ENCODE measurements around the gene ACAA1.
"Not testable (repeated sequence)": the region's sequence is repeated elsewhere in the genome, so short reads cannot be mapped to it uniquely, and the experiment has no call there.

Gene ACAA1

DNA sequence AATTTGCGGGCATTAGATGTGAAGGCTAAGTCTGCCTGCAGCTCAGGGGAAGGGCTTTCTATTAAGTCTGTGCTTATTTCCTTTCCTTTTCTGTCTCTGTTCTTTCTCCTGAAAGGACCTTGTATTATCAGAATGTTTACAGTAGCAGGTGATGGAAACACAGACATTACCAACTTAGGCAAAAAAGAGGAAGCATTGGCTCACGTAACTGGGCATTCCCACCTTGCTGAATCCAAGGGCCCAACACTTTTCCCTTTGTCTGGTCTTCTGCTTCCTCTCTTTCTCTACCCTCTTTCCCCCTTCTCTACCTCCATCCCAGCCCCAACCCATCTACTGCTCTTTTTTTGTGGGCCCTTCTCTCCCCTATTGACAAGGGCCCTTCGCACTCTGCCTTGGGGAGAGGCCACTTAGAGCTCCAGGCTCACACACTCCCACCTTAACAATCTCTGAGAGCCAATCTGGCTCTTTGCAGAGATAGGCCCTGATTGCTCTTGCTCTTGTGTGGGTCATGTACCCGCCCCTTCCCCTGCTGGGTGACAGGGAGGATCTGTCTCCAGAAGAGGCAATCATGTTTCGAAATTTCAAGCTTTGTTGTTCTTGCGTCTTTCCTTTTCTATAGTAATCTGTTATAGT lies 35.0 kb downstream of the ACAA1 start:
- peak; percentile 27 for DNase-seq

- DNase-seq = no peak
These were observed 36.4 kb downstream of the ACAA1 start for GRCh38 chr3:38100498-38100897.

GRCh38 chr3:38099518-38099917 lies 37.4 kb downstream of the ACAA1 start:
- DNase-seq = peak; percentile 50

GRCh38 chr3:38098376-38098723 lies 38.6 kb downstream of the ACAA1 start:
- no peak for DNase-seq

GRCh38 chr3:38097446-38098375 lies 39.2 kb downstream of the ACAA1 start:
- no peak for DNase-seq

DNA sequence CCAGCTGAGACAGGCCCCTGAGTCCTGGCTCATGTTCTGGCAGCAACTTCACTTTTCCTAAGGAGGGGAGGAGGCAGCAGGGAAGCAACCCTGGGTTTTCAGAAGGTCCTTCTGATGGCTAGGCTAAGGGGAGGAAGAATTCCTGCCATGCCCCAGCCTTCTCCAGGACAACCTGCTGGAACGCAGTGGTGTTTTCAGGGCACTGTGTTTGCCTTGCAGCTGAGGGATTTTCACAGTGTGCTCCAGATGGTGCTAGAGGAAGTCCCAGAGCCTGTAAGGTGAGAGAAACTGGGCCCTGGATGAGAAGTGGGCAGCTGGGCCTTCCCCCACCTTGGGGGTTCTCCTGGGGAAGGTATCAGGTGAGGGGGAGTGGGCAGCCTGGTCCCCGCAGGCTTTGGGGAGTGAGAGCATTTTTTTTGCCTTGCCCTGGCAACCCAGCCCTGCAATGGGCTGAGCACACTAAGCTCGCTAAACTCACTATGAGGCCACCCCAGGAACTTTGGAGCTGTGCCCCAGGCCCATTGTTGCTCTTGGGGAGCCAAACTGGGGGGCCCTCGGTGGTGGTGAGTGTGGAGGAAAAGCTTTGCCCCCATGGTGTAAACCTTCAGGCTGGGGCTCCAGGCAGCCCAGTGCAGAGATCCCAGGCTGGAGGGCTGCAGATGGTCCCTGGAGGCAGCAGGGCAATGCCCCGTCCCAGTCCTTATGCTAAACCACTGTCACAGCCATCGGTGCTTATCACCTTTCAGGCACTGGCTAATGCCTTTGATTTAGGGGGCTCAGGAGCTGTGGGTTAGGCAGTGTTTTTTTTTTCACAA lies 41.1 kb downstream of the ACAA1 start:
- no peak for DNase-seq

DNA sequence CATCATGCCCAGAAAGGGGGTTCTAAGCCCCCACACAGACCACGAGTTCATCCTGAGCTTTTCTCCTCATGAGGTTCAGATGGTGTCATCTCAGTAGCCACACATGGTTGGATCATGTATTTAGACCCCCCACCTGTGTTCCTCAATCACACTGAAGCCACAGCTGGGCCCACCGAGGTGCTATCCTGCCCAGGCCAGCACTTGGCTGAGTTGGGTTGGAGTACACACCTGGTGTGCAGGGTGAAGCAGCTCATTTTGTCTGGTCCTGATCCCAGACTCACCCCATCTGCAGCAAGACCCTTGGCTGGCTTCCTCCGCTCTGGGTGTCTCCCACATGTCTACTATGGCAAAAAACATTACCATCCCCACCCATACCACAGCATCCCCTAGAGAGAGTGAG lies 41.9 kb downstream of the ACAA1 start:
- no peak for DNase-seq

GRCh38 chr3:38090453-38090852 lies 46.5 kb downstream of the ACAA1 start:
- no peak for DNase-seq

DNA sequence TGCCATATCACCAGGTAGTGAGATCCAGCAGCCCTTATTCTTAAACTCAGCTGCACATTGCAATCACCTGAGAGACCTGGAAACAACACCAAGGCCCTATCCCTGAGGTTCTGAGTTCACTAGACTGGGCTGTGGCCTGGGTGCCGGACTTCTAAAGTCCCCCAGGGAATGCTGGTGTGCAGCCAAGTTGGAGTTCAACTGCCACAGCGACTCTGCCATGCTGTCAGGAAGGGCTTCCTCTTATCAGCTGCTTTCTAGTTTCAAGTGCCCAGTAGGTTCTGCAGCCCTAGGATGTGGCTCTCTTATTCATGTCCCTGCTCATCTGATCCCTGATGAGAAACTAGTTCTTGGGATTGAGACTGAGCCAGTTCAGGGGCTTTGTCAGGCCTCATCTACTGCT lies 47.8 kb downstream of the ACAA1 start:
- DNase-seq = no peak

- DNase-seq = no peak
These were observed 48.5 kb downstream of the ACAA1 start for GRCh38 chr3:38088126-38089078.

- DNase-seq = not testable (repeated sequence)
These were observed 49.6 kb downstream of the ACAA1 start for GRCh38 chr3:38087278-38087677.

DNA sequence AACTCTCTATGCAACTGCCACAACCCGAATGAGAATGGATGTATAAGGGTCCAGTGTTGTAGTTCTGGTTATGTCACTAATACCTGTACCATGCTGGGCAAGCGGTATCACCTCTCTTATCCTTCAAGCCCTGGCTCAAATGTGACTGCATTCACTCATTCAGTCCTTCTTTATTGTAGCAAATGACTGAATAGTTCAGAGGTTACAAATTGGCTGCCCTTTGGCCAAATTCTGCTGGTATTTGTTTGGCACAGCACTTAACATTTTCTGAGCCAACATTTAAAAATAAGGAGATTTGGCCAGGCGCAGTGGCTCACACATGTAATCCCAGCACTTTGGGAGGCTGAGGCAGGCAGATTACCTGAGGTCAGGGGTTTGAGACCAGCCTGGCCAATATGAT lies 50.4 kb downstream of the ACAA1 start:
- no peak for DNase-seq

DNA sequence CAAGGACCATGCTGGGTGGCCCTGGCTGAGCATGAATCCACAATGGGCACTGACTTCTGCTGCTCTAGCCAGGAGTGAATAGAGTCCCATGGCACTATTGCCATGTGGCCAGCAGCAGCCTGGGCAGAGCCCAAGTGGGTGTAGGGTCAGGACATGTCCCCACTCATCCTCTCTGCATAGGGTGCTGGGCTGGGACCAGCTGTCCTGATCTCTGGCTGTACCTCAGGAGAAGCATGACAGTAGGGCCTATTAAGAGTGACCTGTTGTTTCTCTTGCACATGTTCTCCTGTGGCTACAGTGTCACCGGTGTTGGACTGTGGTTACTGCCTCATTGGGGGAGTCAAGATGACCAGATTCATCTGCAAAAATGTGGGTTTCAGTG lies 51.0 kb downstream of the ACAA1 start:
- DNase-seq = no peak

DNA sequence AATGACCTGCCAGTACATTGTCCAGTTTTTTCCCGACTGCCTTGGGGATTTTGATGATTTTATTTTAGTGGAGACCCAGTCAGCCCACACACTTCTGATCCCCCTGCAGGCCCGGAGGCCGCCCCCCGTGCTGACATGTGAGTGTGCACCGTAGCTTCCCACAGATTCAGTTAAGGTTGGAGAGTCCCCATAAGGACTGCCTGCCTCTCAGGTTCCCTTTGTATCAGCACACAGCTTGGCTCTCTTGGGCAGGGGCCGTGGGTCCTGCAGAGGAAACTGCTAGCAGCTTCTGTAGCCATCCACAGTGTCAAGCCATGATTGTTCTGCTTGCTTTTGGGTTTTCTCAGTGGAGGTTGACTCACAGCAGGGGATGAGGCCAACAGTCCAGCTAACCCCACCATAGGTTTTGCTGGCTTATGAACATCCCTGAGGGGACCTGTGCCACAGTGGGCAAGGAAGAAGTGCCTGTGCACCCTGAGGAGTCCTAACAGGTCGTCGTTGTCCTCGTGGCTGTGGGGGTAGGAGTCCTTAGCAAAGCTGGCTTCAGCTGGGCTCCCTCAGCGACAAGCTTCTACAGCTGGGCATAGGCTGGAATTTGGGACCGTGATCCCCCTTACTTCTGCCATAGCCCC lies 51.5 kb downstream of the ACAA1 start:
- DNase-seq = no peak

DNA sequence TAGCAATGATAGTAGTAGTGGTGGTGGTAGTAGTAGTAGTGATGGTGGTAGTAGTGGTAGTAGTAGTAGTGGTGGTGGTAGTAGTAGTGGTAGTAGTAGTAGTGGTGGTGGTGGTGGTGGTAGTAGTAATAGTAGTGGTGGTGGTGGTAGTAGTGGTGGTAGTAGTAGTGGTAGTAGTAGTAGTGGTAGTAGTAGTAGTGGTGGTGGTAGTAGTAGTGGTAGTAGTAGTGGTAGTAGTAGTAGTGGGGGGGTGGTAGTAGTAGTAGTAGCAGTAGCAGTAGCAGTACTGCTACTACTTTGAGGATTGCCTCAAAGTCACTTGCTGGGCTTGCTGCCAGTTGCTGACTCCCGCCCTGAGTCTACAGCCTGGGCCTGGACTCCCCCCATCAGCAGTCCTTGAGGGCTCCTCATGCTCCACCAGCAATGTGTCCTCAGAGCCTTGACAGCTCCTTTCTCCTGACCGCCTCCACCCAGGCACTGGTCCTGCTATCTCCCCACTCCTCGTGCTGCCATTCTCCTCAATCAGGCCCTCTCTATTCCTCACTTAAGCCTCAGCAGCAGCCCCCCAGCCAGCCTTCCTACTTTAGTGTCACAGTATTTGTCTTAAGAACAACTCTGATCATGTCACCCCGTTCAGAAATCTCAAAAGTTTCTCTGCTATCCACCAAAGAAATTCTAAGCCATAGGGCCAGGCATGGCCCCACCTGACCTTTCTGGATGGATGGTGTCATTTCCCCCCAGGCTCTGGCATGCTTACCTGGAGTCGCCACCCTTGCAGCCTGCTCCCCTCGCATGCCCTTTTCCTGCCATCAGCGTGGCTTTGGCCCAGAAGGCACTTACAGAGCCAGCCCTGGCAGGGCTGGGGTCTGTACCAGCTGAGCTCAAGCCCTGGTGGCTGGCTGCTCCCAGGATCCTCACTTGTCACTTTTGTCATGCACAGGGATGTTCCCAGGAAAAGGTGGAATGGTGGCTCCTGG lies 52.3 kb downstream of the ACAA1 start:
- no peak for DNase-seq

DNA sequence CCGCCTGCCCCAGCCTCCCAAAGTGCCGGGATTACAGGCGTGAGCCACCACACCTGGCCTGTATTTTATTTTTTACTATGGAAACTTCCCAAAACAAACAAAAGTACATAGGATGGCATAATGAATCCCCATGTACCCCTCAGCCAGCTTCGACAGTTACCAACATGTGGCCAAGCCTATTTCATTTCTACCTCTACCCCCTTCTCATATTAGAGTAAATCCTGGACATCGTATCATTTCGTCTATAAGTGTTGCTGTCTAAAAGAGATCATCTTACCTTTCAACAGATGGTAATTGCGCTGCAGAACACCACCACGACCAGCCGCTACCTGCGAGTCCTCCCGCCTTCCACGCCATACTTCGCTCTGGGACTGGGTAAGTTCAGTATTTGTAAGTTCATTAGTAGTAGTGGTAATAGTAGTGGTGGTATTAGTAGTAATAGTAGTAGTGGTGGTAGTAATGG lies 53.0 kb downstream of the ACAA1 start:
- no peak for DNase-seq

- not testable (repeated sequence) for DNase-seq
These were observed 53.7 kb downstream of the ACAA1 start for GRCh38 chr3:38083254-38083653.

DNA sequence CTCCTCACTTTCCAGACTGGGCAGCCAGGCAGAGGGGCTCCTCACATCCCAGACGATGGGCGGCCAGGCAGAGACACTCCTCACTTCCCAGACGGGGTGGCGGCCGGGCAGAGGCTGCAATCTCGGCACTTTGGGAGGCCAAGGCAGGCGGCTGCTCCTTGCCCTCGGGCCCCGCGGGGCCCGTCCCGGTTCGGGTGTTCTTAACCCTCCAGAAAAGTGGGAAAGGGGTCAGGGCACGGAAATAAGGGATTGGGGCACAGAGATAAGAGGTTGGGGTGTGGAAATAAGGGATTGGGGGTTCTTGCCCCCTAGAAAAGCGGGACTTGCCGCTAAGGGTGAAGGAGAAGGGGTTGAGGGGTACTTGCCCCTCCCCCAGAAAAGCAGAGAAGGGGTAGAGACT lies 54.6 kb downstream of the ACAA1 start:
- DNase-seq = not testable (repeated sequence)

- not testable (repeated sequence) for DNase-seq
These were observed 59.9 kb downstream of the ACAA1 start for GRCh38 chr3:38077073-38077472.
